Liver (tissue), 9 donors: ENCODE measurements around the gene INPP4A. TPM values are rescaled to one million over a fixed set of nuclear protein-coding genes. Genes with fewer than 3 reads are reported as not detected.

Source experiments
- DNase-seq: peaks from one replicate; pipeline ENCODE4 v3.0.0-alpha.2; 2017; ENCODE audit warnings: low spot score
- H3K27ac ChIP-seq, 2 donors: one replicate each; pipeline ENCODE4 v1.7.0; 2013; ENCODE audit warnings: inconsistent platforms in 2 of 2, low read length in 2 of 2, control low read depth in 1 of 2, low read depth in 1 of 2, mild to moderate bottlenecking in 1 of 2
- H3K27me3 ChIP-seq, 4 donors: one replicate each; pipeline versions ENCODE4 v1.6.1 to v1.7.0; 2013; ENCODE audit warnings: low read length in 3 of 4, inconsistent platforms in 1 of 4, mild to moderate bottlenecking in 1 of 4, moderate library complexity in 1 of 4; ENCODE audit not compliant: control insufficient read depth in 4 of 4, insufficient read depth in 4 of 4
- H3K36me3 ChIP-seq, 4 donors: one replicate each; pipeline versions ENCODE4 v1.6.1 to v1.7.0; 2013; ENCODE audit warnings: low read length in 3 of 4, mild to moderate bottlenecking in 3 of 4, low read depth in 1 of 4, moderate library complexity in 1 of 4; ENCODE audit not compliant: control insufficient read depth in 4 of 4, insufficient read depth in 3 of 4
- H3K4me1 ChIP-seq, 4 donors: one replicate each; pipeline versions ENCODE4 v1.6.1 to v1.7.0; 2013; ENCODE audit warnings: low read length in 3 of 4, mild to moderate bottlenecking in 3 of 4, moderate library complexity in 1 of 4; ENCODE audit not compliant: control insufficient read depth in 4 of 4, insufficient read depth in 4 of 4
- H3K4me3 ChIP-seq, 3 donors: one replicate each; pipeline versions ENCODE4 v1.6.1 to v1.7.0; 2013; ENCODE audit warnings: low read length in 3 of 3, control low read depth in 1 of 3, low read depth in 1 of 3, mild to moderate bottlenecking in 1 of 3
- H3K9ac ChIP-seq, 2 donors: one replicate each; pipeline ENCODE4 v1.7.0; 2013; ENCODE audit warnings: low read length in 2 of 2, mild to moderate bottlenecking in 2 of 2, moderate library complexity in 2 of 2, control low read depth in 1 of 2, low read depth in 1 of 2
- H3K9me3 ChIP-seq, 4 donors: one replicate each; pipeline versions ENCODE4 v1.6.1 to v1.7.0; 2013; ENCODE audit warnings: low read length in 3 of 4; ENCODE audit not compliant: control insufficient read depth in 4 of 4
- ATF3 ChIP-seq: IDR thresholded peaks from 2 replicates; pipeline ENCODE4 v1.6.1; 2016; ENCODE audit warnings: antibody characterized with exemption
- CTCF ChIP-seq: fragments of 150-350 bp; IDR thresholded peaks from 2 replicates; pipeline ENCODE4 v1.5.1; 2017; ENCODE audit warnings: improper control_type of control experiment, low read depth, low read length; ENCODE audit not compliant: missing input control
- EGR1 ChIP-seq, 2 donors: IDR thresholded peaks; 2 replicates each; pipeline ENCODE4 v1.6.1; 2016 to 2018; ENCODE audit warnings: antibody characterized with exemption in 2 of 2, low read depth in 2 of 2
- FOXA1 ChIP-seq: IDR thresholded peaks from 2 replicates; pipeline ENCODE4 v1.6.1; 2016; ENCODE audit warnings: antibody characterized with exemption
- FOXA2 ChIP-seq: IDR thresholded peaks from 2 replicates; pipeline ENCODE4 v1.6.1; 2016; ENCODE audit warnings: antibody characterized with exemption
- GABPA ChIP-seq, 2 donors: IDR thresholded peaks in 1 of 2; conservative IDR thresholded peaks in 1 of 2; 2 replicates each; pipeline ENCODE4 v1.6.1; 2016; ENCODE audit warnings: antibody characterized with exemption in 2 of 2, mild to moderate bottlenecking in 1 of 2, moderate library complexity in 1 of 2
- HNF4A ChIP-seq, 2 donors: conservative IDR thresholded peaks; 2 replicates each; pipeline ENCODE4 v1.6.1; 2016; ENCODE audit warnings: antibody characterized with exemption in 2 of 2, mild to moderate bottlenecking in 2 of 2
- HNF4G ChIP-seq: IDR thresholded peaks from 2 replicates; pipeline ENCODE4 v1.6.1; 2016; ENCODE audit warnings: antibody characterized with exemption
- MAX ChIP-seq: IDR thresholded peaks from 2 replicates; pipeline ENCODE4 v1.6.1; 2016; ENCODE audit warnings: antibody characterized with exemption
- NR2F2 ChIP-seq: IDR thresholded peaks from 2 replicates; pipeline ENCODE4 v1.6.1; 2016; ENCODE audit warnings: antibody characterized with exemption
- RAD21 ChIP-seq, 2 donors: IDR thresholded peaks; 2 replicates each; pipeline ENCODE4 v1.6.1; 2016; ENCODE audit warnings: antibody characterized with exemption in 2 of 2, mild to moderate bottlenecking in 2 of 2
- REST ChIP-seq: IDR thresholded peaks from 2 replicates; pipeline ENCODE4 v1.6.1; 2016; ENCODE audit warnings: antibody characterized with exemption, mild to moderate bottlenecking
- SP1 ChIP-seq: IDR thresholded peaks from 2 replicates; pipeline ENCODE4 v1.6.1; 2018; ENCODE audit warnings: antibody characterized with exemption, mild to moderate bottlenecking
- TAF1 ChIP-seq: conservative IDR thresholded peaks from 2 replicates; pipeline ENCODE4 v1.6.1; 2016; ENCODE audit warnings: antibody characterized with exemption, mild to moderate bottlenecking
- YY1 ChIP-seq: IDR thresholded peaks from 2 replicates; pipeline ENCODE4 v1.6.1; 2016; ENCODE audit warnings: antibody characterized with exemption, mild to moderate bottlenecking
- ZBTB33 ChIP-seq: IDR thresholded peaks from 2 replicates; pipeline ENCODE4 v1.6.1; 2016; ENCODE audit warnings: antibody characterized with exemption
- WGBS: extraction: QIAGEN DNeasy Blood & Tissue Kit; methylation state at CpG from one replicate; pipeline ENCODE4 v1.1.7; 2013; 5-methylcytosine and 5-hydroxymethylcytosine counted together
- polyA plus RNA-seq, 2 donors: library from polyadenylated mRNA; stranded (reverse) in 1 of 2; unstranded in 1 of 2; fragments of 200-250 nt in 1 of 2; fragments of >200 nt in 1 of 2; fragmentation: Nextera tagmentation in 1 of 2; extraction: Ambion mirVana in 1 of 2; gene quantifications; one replicate each; pipeline versions ENCODE4 v1.2.1 to v1.2.3, GENCODE V29; 2013 to 2015
- total RNA-seq, 2 donors: library from RNA; depleted of rRNA; stranded (reverse); fragments of >200 nt; gene quantifications; one replicate each; pipeline ENCODE4 v1.2.3, GENCODE V29; 2014
- donor health status: healthy.
- donor health status: healthy.
- donor health status: healthy.
- donor health status: healthy.
- donor health status: healthy.

INPP4A gene
- total and polyA plus RNA-seq, 4 donors = 2.9 to 14.9 (median 7.2) TPM

- no peaks in the 10 kb centered on the region for H3K36me3 ChIP-seq
- no peaks in the 10 kb centered on the region for H3K27me3 ChIP-seq
- no peak overlapping the region for H3K9ac ChIP-seq
- no peaks in the 10 kb centered on the region for H3K9me3 ChIP-seq
- H3K4me3 ChIP-seq = no peak overlapping the region
- no peak for DNase-seq
- TF ChIP-seq YY1 = no peak
- no peak for TF ChIP-seq ATF3
- TF ChIP-seq EGR1 (IDR thresholded peaks at IDR 0.05; ENCODE audit: low read depth in 2 of 2) = no peak
- TF ChIP-seq FOXA1 = no peak
- no peak for TF ChIP-seq HNF4G
- no peak for TF ChIP-seq RAD21 (IDR thresholded peaks at IDR 0.05)
- TF ChIP-seq NR2F2 = no peak
- TF ChIP-seq GABPA (IDR thresholded peaks at IDR 0.05 in 1 of 2, conservative IDR thresholded peaks at IDR 0.05 in 1 of 2) = no peak
- no peak for TF ChIP-seq TAF1
- WGBS = 94% methylated on average over 10 of the region's 10 CpGs
- H3K4me1 ChIP-seq = peaks cover 0 to 2% (median 0%) of the 10 kb centered on the region in 4 donors
- no peak overlapping the region for H3K27ac ChIP-seq
Observed at GRCh38 chr2:98471402-98472131, 26.9 kb downstream of the INPP4A start.

- 91% methylated on average over 5 of the region's 5 CpGs for WGBS
- no peaks in the 10 kb centered on the region for H3K36me3 ChIP-seq
- TF ChIP-seq HNF4G (no peak), MAX (no peak), HNF4A (conservative IDR thresholded peaks at IDR 0.05) (no peak), SP1 (no peak), EGR1 (IDR thresholded peaks at IDR 0.05; ENCODE audit: low read depth in 2 of 2) (no peak), FOXA2 (no peak), RAD21 (IDR thresholded peaks at IDR 0.05) (no peak), ZBTB33 (no peak), REST (no peak), CTCF (no peak), ATF3 (no peak), YY1 (no peak), GABPA (IDR thresholded peaks at IDR 0.05 in 1 of 2, conservative IDR thresholded peaks at IDR 0.05 in 1 of 2) (no peak), FOXA1 (no peak), TAF1 (no peak)
- DNase-seq = no peak
- H3K27me3 ChIP-seq = no peaks in the 10 kb centered on the region
- no peak overlapping the region for H3K27ac ChIP-seq
- H3K9me3 ChIP-seq = no peaks in the 10 kb centered on the region
- H3K4me3 ChIP-seq = no peak overlapping the region
- peaks cover 0 to 2% (median under 1%) of the 10 kb centered on the region in 4 donors for H3K4me1 ChIP-seq
- no peak overlapping the region for H3K9ac ChIP-seq
Observed at GRCh38 chr2:98472132-98472650, 27.5 kb downstream of the INPP4A start.
